ENCODE data around the gene MYCT1. TPM values are rescaled to one million over a fixed set of nuclear protein-coding genes. Genes with fewer than 3 reads are reported as not detected.

The MYCT1 gene
- total RNA-seq, 3 donors from 2014 or later = 6.6 to 16.4 (median 12.5) TPM

DNA sequence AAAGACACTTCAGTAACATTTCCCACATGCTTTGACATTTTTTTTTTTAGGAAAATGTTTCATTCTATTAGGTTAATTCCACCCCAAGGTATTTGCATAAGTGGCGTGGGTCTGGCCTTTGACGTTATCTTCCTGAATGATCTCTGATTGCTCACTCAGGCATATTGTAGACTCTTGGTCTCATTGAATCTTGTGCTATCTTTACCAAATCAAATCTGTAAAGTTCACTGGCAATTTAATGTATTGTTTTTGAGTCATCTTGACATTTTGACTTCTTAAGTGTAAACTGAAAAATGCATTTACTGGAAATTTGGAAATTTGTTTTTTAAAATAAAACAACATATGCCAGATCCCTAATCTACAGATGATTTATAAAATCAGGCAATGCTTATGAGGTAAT, 36.9 kb downstream of the MYCT1 start:
- TF ChIP-seq POLR2A (IDR thresholded peaks at IDR 0.05) = no peak
- TF ChIP-seq POLR2AphosphoS5 (IDR thresholded peaks at IDR 0.05) = no peak
- TF ChIP-seq CTCF (IDR thresholded peaks at IDR 0.05) = no peak
- intact Hi-C loops (cut with DNase I; ENCODE audit: low total_unique reads) = no loop called here

DNA sequence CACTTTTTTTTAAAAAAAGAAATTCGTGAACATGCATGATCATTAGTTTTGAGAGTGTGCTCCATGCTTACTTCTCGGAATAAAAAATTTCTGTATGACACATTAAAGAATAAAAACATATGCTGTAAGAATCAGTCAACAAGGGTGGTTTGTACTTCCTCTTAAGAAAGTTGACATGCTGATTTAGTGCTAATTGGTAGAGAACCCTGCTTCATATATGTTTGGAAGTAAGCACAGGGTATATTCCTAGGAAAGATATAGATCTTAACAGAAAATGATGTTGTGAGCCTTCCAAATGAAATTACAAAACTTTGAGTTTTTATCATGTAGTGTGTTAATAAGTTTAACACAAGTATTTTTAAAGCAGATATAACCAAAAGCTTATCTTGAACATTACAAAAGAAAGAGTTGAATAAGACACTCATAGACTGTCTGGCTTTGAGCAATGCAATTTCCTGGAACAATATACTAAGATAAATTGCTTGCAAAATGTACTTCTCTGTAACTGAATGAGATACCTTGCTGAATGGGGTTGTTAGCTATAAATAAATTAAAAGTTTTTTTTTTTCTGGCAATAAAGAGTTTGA, 39.1 kb downstream of the MYCT1 start:
- no peak for DNase-seq (ENCODE audit: low spot score in 2 of 2)
- Histone ChIP-seq H3K36me3 (no peaks in the 10 kb centered on the region), H3K27me3 (no peaks in the 10 kb centered on the region), H3K9me3 (peaks cover 0 to 10% of the 10 kb centered on the region in 2 donors), H3K27ac (no peak overlapping the region), H3K4me3 (no peak overlapping the region), H3K4me1 (no peaks in the 10 kb centered on the region)
- TF ChIP-seq POLR2AphosphoS5 (IDR thresholded peaks at IDR 0.05) (no peak), CTCF (IDR thresholded peaks at IDR 0.05) (no peak), POLR2A (IDR thresholded peaks at IDR 0.05) (no peak)
- intact Hi-C loops (cut with DNase I; ENCODE audit: low total_unique reads) = no loop called here

More for the DNA sequence above, 36.9 kb downstream of the MYCT1 start:
- no peak for DNase-seq (ENCODE audit: low spot score in 2 of 2)
- H3K27me3 ChIP-seq = no peaks in the 10 kb centered on the region
- H3K9me3 ChIP-seq = peaks cover 0 to 10% of the 10 kb centered on the region in 2 donors
- H3K4me1 ChIP-seq = no peaks in the 10 kb centered on the region
- no peak overlapping the region for H3K27ac ChIP-seq
- H3K4me3 ChIP-seq = no peak overlapping the region
- no peaks in the 10 kb centered on the region for H3K36me3 ChIP-seq

DNA sequence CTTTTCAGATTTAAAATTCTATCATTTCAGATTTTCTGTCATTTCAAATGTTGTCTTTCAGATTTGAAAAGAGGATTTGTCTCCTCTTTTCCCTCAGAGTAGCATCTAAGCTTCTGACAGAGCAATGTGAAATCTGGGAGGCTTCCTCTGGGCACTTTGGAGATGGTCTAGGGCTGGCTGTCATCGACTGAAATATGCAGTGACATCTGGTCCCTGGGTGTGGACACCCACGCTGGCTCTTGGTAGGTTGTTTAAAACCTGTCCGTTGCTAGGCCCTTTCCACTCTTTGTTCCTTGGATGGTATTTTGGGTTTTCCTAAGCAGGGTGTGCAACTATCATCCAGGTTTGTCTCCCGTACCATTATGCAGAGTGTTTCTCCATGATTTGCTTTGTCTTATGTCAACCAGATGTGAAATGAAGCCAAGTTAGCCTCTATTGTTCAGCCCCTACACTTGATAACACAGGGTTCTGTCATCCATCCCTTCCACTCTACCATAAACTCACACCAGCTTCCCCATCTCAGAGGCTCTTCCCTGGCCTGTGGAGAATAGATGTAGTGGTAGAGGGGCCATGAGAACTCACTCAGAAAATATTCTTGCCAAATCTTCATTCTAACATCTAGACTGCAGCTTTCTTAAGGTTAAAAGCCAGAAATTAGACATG, 47.9 kb downstream of the MYCT1 start:
- no peaks in the 10 kb centered on the region for H3K9me3 ChIP-seq
- no peaks in the 10 kb centered on the region for H3K27me3 ChIP-seq
- intact Hi-C loops (cut with DNase I; ENCODE audit: low total_unique reads) = no loop called here
- no peaks in the 10 kb centered on the region for H3K4me1 ChIP-seq
- TF ChIP-seq POLR2AphosphoS5 (IDR thresholded peaks at IDR 0.05) (no peak), CTCF (IDR thresholded peaks at IDR 0.05) (no peak), POLR2A (IDR thresholded peaks at IDR 0.05) (no peak)
- no peak for DNase-seq (ENCODE audit: low spot score in 2 of 2)
- no peak overlapping the region for H3K27ac ChIP-seq
- no peak overlapping the region for H3K4me3 ChIP-seq
- no peaks in the 10 kb centered on the region for H3K36me3 ChIP-seq

DNA sequence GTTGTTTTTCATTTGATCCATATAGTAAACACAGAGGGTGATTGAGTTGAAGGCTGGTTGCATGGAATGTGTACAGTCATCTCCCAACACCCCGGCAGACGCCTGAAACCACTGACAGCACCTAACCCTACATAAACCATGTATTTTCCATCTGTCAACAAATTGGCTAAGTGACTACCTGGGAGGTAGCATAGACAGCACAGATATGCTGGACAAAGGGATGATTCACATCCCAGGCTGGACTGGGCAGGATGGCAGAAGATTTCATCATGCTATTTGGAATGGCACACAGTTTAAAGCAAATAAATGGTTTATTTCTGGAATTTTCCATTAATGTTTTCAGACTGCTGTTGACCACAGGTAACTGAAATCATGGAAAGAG, 48.5 kb downstream of the MYCT1 start:
- DNase-seq (ENCODE audit: low spot score in 2 of 2) = no peak
- intact Hi-C loops (cut with DNase I; ENCODE audit: low total_unique reads) = no loop called here
- no peaks in the 10 kb centered on the region for H3K36me3 ChIP-seq

GRCh38 chr6:152748843-152749242, 51.1 kb downstream of the MYCT1 start:
- Histone ChIP-seq H3K4me1 (no peaks in the 10 kb centered on the region), H3K27me3 (no peaks in the 10 kb centered on the region), H3K4me3 (no peak overlapping the region), H3K36me3 (no peaks in the 10 kb centered on the region), H3K27ac (no peak overlapping the region), H3K9me3 (no peaks in the 10 kb centered on the region)
- intact Hi-C loops (cut with DNase I; ENCODE audit: low total_unique reads) = no loop called here
- TF ChIP-seq POLR2AphosphoS5 (IDR thresholded peaks at IDR 0.05) = no peak
- no peak for DNase-seq (ENCODE audit: low spot score in 2 of 2)

More for the DNA sequence above, 48.5 kb downstream of the MYCT1 start:
- no peaks in the 10 kb centered on the region for H3K4me1 ChIP-seq
- no peaks in the 10 kb centered on the region for H3K9me3 ChIP-seq
- no peak overlapping the region for H3K4me3 ChIP-seq
- H3K27me3 ChIP-seq = no peaks in the 10 kb centered on the region
- no peak for TF ChIP-seq POLR2AphosphoS5 (IDR thresholded peaks at IDR 0.05)
- H3K27ac ChIP-seq = no peak overlapping the region

DNA sequence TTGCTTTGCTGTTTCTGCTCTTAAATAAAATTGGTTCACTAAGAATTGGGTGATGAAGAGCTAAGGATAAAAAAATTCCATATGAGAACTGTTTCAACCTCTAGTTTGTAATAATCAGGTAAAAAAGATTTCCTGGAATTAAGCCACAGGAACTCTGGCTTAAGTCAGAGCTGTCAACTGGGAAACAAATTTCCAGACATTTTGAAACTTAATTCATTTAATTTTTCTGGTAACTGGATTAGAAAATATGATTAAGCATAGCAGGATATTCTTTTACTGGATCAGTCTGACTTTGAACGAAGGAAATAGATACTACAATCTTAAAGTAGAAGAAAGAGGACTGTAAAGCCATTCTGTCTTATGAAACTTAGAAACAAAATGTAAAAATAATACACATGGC, 51.6 kb downstream of the MYCT1 start:
- Histone ChIP-seq H3K27me3 (no peaks in the 10 kb centered on the region), H3K9me3 (no peaks in the 10 kb centered on the region), H3K4me3 (no peak overlapping the region), H3K27ac (no peak overlapping the region), H3K4me1 (no peaks in the 10 kb centered on the region), H3K36me3 (no peaks in the 10 kb centered on the region)
- no peak for TF ChIP-seq POLR2AphosphoS5 (IDR thresholded peaks at IDR 0.05)
- TF ChIP-seq POLR2A (IDR thresholded peaks at IDR 0.05) = no peak
- no peak for TF ChIP-seq CTCF (IDR thresholded peaks at IDR 0.05)
- intact Hi-C loops (cut with DNase I; ENCODE audit: low total_unique reads) = no loop called here
- no peak for DNase-seq (ENCODE audit: low spot score in 2 of 2)

Measured in breast epithelium (tissue), 4 donors.